ENCODE data around the gene GLRX. TPM values are rescaled to one million over a fixed set of nuclear protein-coding genes. Genes with fewer than 3 reads are reported as not detected.

GLRX gene
- total RNA-seq, 2 donors from 2014 or later = 45.1 to 62.3 TPM

- H3K27me3 Mint-ChIP-seq = no peaks in the 10 kb centered on the region
- H3K4me3 Mint-ChIP-seq = no peak overlapping the region
- H3K27ac Mint-ChIP-seq = no peak overlapping the region
- H3K4me1 Mint-ChIP-seq = peaks cover 4% of the 10 kb centered on the region
- H3K36me3 Mint-ChIP-seq (ENCODE audit: low read depth) = no peaks in the 10 kb centered on the region
- no peak for ATAC-seq (replicated peaks)
- H3K9me3 Mint-ChIP-seq = no peaks in the 10 kb centered on the region
Measured at GRCh38 chr5:95800553-95800952, 22.0 kb downstream of the GLRX start.

DNA sequence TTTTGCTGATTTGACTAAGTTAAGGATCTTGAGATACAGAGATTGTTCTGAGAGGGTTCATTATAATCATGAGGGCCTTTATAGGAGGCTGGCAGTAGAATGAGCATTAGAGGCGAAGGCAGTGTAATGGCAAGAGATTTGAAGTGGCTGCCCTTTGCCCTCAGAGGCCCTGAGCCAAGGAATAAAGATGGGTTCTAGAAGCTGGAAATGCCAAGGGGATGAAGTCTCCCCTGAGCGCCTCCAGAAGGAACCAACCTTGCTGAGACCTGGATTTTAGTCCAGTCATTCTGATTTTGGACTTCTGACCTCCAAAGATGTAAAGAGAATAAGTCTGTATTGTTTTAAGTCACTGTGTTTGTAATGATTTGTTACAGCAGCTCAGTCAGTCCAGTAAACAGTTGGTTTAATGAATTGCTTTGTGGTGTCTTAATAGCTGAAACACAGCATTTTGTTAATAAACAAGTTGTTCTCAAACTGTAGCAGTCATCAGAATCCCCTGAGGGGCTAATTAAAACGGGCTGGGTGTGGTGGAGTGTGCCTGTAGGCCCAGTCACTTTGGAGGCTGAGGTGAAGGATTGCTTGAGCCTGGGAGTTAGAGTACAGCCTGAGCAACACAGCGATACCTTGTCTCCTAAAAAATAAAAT lies 23.2 kb downstream of the GLRX start:
- no peak for ATAC-seq (replicated peaks)
- Mint-ChIP-seq H3K36me3 (ENCODE audit: low read depth) (no peaks in the 10 kb centered on the region), H3K27ac (no peak overlapping the region), H3K27me3 (no peaks in the 10 kb centered on the region), H3K4me1 (peaks cover 4% of the 10 kb centered on the region), H3K9me3 (no peaks in the 10 kb centered on the region), H3K4me3 (no peak overlapping the region)

- H3K4me3 Mint-ChIP-seq = no peak overlapping the region
- H3K4me1 Mint-ChIP-seq = peaks cover 4% of the 10 kb centered on the region
- no peak for ATAC-seq (replicated peaks)
- no peak overlapping the region for H3K27ac Mint-ChIP-seq
- H3K27me3 Mint-ChIP-seq = no peaks in the 10 kb centered on the region
- H3K9me3 Mint-ChIP-seq = no peaks in the 10 kb centered on the region
- H3K36me3 Mint-ChIP-seq (ENCODE audit: low read depth) = no peaks in the 10 kb centered on the region
Measured at GRCh38 chr5:95798545-95798944, 24.0 kb downstream of the GLRX start.

DNA sequence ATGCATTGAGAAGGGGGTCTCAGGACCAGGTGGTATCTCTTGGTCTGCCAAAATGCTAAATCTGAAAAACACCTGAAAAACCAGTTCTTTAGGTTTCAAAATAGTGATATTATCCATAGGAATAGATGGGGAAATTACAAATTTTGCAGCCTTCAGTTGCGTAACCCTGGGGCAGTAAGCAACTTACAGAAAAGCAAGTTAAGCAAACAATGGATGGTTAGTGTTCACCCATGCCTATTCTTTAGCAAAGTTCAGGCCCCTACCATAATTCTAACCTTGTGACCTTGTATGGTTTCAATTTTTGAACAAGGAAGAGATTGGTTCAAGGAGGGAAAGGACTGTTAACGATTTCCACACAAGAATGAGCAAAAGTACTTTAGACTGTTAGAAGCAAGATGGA lies 24.5 kb downstream of the GLRX start:
- no peak for ATAC-seq (replicated peaks)
- no peak overlapping the region for H3K27ac Mint-ChIP-seq
- H3K9me3 Mint-ChIP-seq = no peaks in the 10 kb centered on the region

GRCh38 chr5:95797301-95797700 lies 25.2 kb downstream of the GLRX start:
- no peaks in the 10 kb centered on the region for H3K36me3 Mint-ChIP-seq (ENCODE audit: low read depth)
- no peak for ATAC-seq (replicated peaks)
- no peaks in the 10 kb centered on the region for H3K27me3 Mint-ChIP-seq
- H3K4me3 Mint-ChIP-seq = no peak overlapping the region
- H3K4me1 Mint-ChIP-seq = peaks cover 4% of the 10 kb centered on the region
- no peaks in the 10 kb centered on the region for H3K9me3 Mint-ChIP-seq
- H3K27ac Mint-ChIP-seq = no peak overlapping the region

More for the DNA sequence above, 24.5 kb downstream of the GLRX start:
- peaks cover 4% of the 10 kb centered on the region for H3K4me1 Mint-ChIP-seq
- H3K4me3 Mint-ChIP-seq = no peak overlapping the region
- no peaks in the 10 kb centered on the region for H3K36me3 Mint-ChIP-seq (ENCODE audit: low read depth)
- no peaks in the 10 kb centered on the region for H3K27me3 Mint-ChIP-seq

DNA sequence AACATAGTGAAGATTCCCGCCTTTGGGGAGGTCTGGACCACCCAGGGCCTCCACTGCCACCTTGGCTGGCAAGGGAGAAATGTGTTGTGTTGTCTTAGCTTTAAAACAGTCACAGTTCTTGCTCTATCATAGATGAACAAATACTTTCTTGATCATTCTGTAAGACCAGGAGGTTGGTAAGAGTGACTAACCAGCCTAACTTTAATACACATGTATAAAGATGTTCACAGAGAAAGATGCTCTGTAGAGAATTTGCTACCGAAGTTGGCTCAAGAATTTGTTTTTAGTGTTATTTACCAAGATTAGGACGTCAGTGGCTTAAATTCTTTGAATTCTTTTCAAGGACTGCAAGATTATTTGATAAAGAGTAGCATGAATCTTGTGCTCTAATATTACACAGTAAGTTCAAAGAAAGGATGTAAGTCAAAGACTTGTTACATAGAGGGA lies 28.4 kb downstream of the GLRX start:
- Mint-ChIP-seq H3K36me3 (ENCODE audit: low read depth) (no peaks in the 10 kb centered on the region), H3K4me3 (no peak overlapping the region), H3K9me3 (no peaks in the 10 kb centered on the region), H3K27ac (no peak overlapping the region), H3K27me3 (no peaks in the 10 kb centered on the region), H3K4me1 (no peaks in the 10 kb centered on the region)
- no peak for ATAC-seq (replicated peaks)

DNA sequence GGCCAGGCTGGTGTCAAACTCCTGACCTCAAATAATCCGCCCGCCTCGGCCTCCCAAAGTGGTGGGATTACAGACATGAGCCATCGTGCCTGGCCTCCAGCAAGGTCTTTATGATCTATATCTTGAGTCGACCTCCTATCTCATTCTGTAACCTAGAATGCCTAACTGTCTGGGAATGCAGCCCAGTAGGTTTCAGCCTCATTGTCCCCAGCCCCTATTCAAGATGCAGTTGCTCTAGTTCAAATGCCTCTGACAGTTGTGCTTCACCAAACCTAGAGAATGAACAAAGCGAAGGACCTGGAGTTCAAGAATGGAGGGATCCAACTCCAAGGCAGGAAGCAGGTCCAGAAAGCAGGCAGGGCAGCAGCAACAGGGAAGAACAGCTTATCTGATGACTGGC lies 30.8 kb downstream of the GLRX start:
- H3K4me1 Mint-ChIP-seq = no peaks in the 10 kb centered on the region
- no peaks in the 10 kb centered on the region for H3K27me3 Mint-ChIP-seq

DNA sequence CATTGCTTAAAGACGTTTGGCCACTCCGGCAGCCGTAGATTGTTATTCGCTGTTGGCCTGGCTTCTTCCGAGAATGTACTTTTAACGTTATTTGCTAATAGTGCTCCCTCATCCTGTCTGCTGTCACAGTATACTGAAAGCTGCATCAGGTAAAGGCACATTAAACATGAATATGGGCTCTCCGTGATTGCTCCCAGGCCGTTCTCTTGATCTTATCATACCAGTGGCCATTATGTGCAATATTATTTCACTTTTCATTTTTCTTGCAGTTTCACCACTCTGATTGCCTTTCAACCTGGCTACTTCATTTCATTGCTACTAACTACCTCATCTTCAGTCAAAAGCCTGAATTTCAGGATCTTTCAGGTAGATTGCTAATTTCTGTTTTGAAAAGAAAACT lies 34.0 kb downstream of the GLRX start:
- H3K27me3 Mint-ChIP-seq = no peaks in the 10 kb centered on the region
- H3K4me3 Mint-ChIP-seq = no peak overlapping the region
- no peaks in the 10 kb centered on the region for H3K36me3 Mint-ChIP-seq (ENCODE audit: low read depth)
- ATAC-seq (replicated peaks) = no peak
- H3K27ac Mint-ChIP-seq = no peak overlapping the region
- H3K4me1 Mint-ChIP-seq = no peaks in the 10 kb centered on the region
- no peaks in the 10 kb centered on the region for H3K9me3 Mint-ChIP-seq

More for the DNA sequence above, 30.8 kb downstream of the GLRX start:
- Mint-ChIP-seq H3K9me3 (no peaks in the 10 kb centered on the region), H3K36me3 (ENCODE audit: low read depth) (no peaks in the 10 kb centered on the region), H3K27ac (peak overlapping the region; percentile 43), H3K4me3 (no peak overlapping the region)
- ATAC-seq (replicated peaks) = no peak

- no peak overlapping the region for H3K4me3 Mint-ChIP-seq
- ATAC-seq (replicated peaks) = no peak
- H3K36me3 Mint-ChIP-seq (ENCODE audit: low read depth) = no peaks in the 10 kb centered on the region
- H3K27me3 Mint-ChIP-seq = no peaks in the 10 kb centered on the region
- H3K27ac Mint-ChIP-seq = no peak overlapping the region
- no peaks in the 10 kb centered on the region for H3K4me1 Mint-ChIP-seq
- no peaks in the 10 kb centered on the region for H3K9me3 Mint-ChIP-seq
Measured at GRCh38 chr5:95786821-95787418, 35.6 kb downstream of the GLRX start.

GRCh38 chr5:95784514-95785302 lies 37.8 kb downstream of the GLRX start:
- ATAC-seq (replicated peaks) = no peak
- no peak overlapping the region for H3K4me3 Mint-ChIP-seq
- H3K27me3 Mint-ChIP-seq = no peaks in the 10 kb centered on the region

GRCh38 chr5:95783661-95784060 lies 38.9 kb downstream of the GLRX start:
- H3K36me3 Mint-ChIP-seq (ENCODE audit: low read depth) = no peaks in the 10 kb centered on the region
- no peaks in the 10 kb centered on the region for H3K27me3 Mint-ChIP-seq
- H3K4me1 Mint-ChIP-seq = no peaks in the 10 kb centered on the region
- H3K9me3 Mint-ChIP-seq = no peaks in the 10 kb centered on the region
- ATAC-seq (replicated peaks) = no peak
- H3K27ac Mint-ChIP-seq = no peak overlapping the region
- no peak overlapping the region for H3K4me3 Mint-ChIP-seq

More at GRCh38 chr5:95784514-95785302, 37.8 kb downstream of the GLRX start:
- Mint-ChIP-seq H3K36me3 (ENCODE audit: low read depth) (no peaks in the 10 kb centered on the region), H3K4me1 (no peaks in the 10 kb centered on the region), H3K27ac (no peak overlapping the region), H3K9me3 (no peaks in the 10 kb centered on the region)

DNA sequence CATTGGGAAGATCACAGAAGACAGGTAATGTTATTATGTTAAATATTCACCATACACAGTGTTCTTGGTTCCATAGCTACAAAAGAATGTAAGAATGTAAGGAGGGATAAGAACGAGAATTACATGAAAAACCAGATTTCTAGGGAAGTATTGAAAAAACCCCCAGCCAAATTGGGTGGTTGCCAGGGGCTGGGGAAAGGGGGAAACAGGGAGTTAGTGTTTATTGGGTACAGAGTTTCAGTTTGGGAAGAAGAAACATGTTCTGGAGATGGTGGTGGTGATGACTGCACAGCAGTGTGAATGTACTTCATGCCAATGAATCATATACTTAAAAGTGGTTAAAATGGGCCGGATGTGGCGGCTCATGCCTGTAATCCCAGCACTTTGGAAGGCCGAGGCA lies 40.3 kb downstream of the GLRX start:
- H3K27ac Mint-ChIP-seq = no peak overlapping the region

DNA sequence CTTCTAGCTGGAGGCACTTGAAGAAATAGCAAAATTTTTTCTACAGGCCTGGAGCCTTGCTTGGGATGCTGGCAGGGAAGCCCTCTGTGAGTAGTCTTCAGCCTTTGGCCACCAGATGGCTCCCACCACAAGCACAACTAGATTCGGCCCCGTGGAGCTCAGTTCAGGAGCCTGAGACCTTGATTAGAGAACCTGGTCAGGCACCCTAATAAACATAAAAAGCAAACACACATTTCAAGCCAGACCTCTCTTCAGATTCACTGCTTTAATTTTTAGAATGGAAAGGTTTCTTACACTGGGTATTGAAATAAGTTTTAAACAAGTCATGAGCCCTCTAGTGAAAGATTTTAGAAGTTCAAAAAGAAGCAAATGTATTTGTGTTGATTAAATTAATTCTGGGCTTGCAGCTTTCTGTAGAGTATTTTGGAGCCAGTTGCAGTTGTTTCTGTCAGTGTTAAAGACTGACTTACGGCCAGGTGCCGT lies 41.4 kb downstream of the GLRX start:
- H3K9me3 Mint-ChIP-seq = no peaks in the 10 kb centered on the region
- no peaks in the 10 kb centered on the region for H3K36me3 Mint-ChIP-seq (ENCODE audit: low read depth)
- peak overlapping the region; percentile 38 for H3K4me3 Mint-ChIP-seq
- H3K27me3 Mint-ChIP-seq = no peaks in the 10 kb centered on the region
- H3K4me1 Mint-ChIP-seq = no peaks in the 10 kb centered on the region
- H3K27ac Mint-ChIP-seq = no peak overlapping the region
- ATAC-seq (replicated peaks) = peak; percentile 98

More for the DNA sequence above, 40.3 kb downstream of the GLRX start:
- Mint-ChIP-seq H3K9me3 (no peaks in the 10 kb centered on the region), H3K36me3 (ENCODE audit: low read depth) (no peaks in the 10 kb centered on the region), H3K4me3 (no peak overlapping the region), H3K4me1 (no peaks in the 10 kb centered on the region), H3K27me3 (no peaks in the 10 kb centered on the region)
- ATAC-seq (replicated peaks) = no peak

- Mint-ChIP-seq H3K27me3 (no peaks in the 10 kb centered on the region), H3K9me3 (no peaks in the 10 kb centered on the region), H3K27ac (no peak overlapping the region), H3K36me3 (ENCODE audit: low read depth) (no peaks in the 10 kb centered on the region), H3K4me1 (no peaks in the 10 kb centered on the region), H3K4me3 (no peak overlapping the region)
- no peak for ATAC-seq (replicated peaks)
Measured at GRCh38 chr5:95780597-95780996, 41.9 kb downstream of the GLRX start.

DNA sequence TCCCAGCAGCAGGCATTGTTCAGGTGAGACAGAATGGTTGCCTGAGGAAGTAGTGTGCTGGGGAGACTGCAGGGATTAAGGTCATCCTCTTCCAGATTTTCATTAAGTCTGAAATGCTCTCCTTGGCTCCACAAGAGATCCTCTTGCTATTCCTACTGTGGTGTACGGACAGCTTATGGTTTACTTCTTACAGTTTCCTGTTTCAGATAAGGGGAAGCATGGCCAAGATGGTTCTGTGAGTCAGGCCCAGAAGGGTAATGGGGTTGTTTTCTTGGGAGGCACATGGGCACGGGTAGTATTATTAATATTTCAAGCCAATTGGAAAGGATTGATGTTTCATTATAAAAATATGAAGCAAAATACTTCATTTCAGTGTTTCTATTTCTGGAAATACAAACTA lies 42.9 kb downstream of the GLRX start:
- Mint-ChIP-seq H3K36me3 (ENCODE audit: low read depth) (no peaks in the 10 kb centered on the region), H3K9me3 (no peaks in the 10 kb centered on the region), H3K4me3 (no peak overlapping the region), H3K27me3 (no peaks in the 10 kb centered on the region), H3K4me1 (no peaks in the 10 kb centered on the region), H3K27ac (peak overlapping the region; percentile 23)
- no peak for ATAC-seq (replicated peaks)
